Measurements from ENCODE around the gene RFXANK.

Gene RFXANK

GRCh38 chr19:19224150-19224851, 32.2 kb downstream of the RFXANK start:
- DNase-seq (ENCODE audit: low read depth) = no peak
- no peak for TF ChIP-seq CTCF (IDR thresholded peaks at IDR 0.05; ENCODE audit: control insufficient read depth, extremely low read depth, insufficient read depth)
- H3K4me3 ChIP-seq (ENCODE audit: low read depth, low read length) = no peak overlapping the region

- 0 out of 2 replicates have a peak overlapping the region, but pooled peaks have one; percentile 7 for H3K4me3 ChIP-seq (ENCODE audit: low read depth, low read length)
- DNase-seq (ENCODE audit: low read depth) = peak; percentile 48
- TF ChIP-seq CTCF (IDR thresholded peaks at IDR 0.05; ENCODE audit: control insufficient read depth, extremely low read depth, insufficient read depth) = peak; percentile 55
Observed at GRCh38 chr19:19224852-19225494, 32.9 kb downstream of the RFXANK start.

GRCh38 chr19:19226204-19226603, 34.1 kb downstream of the RFXANK start:
- no peak for TF ChIP-seq CTCF (IDR thresholded peaks at IDR 0.05; ENCODE audit: control insufficient read depth, extremely low read depth, insufficient read depth)
- DNase-seq (ENCODE audit: low read depth) = no peak
- no peak overlapping the region for H3K4me3 ChIP-seq (ENCODE audit: low read depth, low read length)

GRCh38 chr19:19226663-19227062, 34.6 kb downstream of the RFXANK start:
- no peak for DNase-seq (ENCODE audit: low read depth)
- H3K4me3 ChIP-seq (ENCODE audit: low read depth, low read length) = no peak overlapping the region
- TF ChIP-seq CTCF (IDR thresholded peaks at IDR 0.05; ENCODE audit: control insufficient read depth, extremely low read depth, insufficient read depth) = no peak

- no peak overlapping the region for H3K4me3 ChIP-seq (ENCODE audit: low read depth, low read length)
- TF ChIP-seq CTCF (IDR thresholded peaks at IDR 0.05; ENCODE audit: control insufficient read depth, extremely low read depth, insufficient read depth) = no peak
- DNase-seq (ENCODE audit: low read depth) = no peak
Observed at GRCh38 chr19:19227217-19227616, 35.2 kb downstream of the RFXANK start.

GRCh38 chr19:19229701-19230100, 37.6 kb downstream of the RFXANK start:
- no peak for TF ChIP-seq CTCF (IDR thresholded peaks at IDR 0.05; ENCODE audit: control insufficient read depth, extremely low read depth, insufficient read depth)
- no peak for DNase-seq (ENCODE audit: low read depth)
- no peak overlapping the region for H3K4me3 ChIP-seq (ENCODE audit: low read depth, low read length)
